GM18526 (cell line): ENCODE data around the gene DNM2.

Source experiments
- POLR2A ChIP-seq: IDR thresholded peaks from 3 replicates; pipeline ENCODE4 v1.6.1; 2011; ENCODE audit not compliant: insufficient read length; ENCODE audit errors: extremely low read depth

Gene DNM2

GRCh38 chr19:10768369-10768768, 50.5 kb downstream of the DNM2 start:
- TF ChIP-seq POLR2A: no peak

DNA sequence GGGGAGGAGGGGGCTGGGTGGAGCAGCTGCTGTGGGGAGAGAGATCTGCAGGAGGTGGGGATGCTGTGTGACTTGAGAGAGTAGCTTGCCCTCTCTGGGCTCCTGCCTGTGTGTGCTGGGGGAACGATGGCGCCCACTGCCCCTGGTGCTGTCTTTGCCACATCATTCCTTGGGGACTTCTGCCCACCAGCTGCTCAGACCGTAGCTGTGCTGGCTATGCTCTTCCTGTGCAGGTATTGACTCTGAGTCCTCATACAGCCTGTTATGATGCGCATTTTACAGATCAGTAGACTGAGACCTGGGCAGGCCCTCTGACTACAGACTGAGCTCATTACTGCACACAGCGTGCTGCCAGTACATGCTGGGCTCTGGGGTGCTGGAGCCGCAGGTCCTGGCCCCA, 51.1 kb downstream of the DNM2 start:
- TF ChIP-seq POLR2A: no peak

GRCh38 chr19:10769533-10770491, 51.9 kb downstream of the DNM2 start:
- TF ChIP-seq POLR2A: no peak

DNA sequence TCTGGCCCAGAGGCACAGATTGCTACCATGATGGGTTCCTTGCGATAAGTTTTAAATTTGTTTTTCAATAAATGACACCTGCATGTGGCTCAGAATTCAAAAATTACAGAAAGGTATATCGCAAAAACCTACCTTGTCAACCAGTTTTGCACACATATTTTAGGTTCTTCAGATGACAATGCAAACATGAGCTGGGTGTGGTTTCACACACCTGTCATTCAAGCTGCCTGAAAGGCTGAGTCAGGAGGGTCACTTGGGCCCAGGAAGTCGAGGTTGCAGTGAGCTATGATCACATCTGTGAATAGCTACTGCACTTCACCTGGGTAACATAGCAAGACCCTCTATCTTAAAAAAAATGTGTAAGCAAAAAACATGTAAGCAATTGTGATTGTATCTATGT, 56.1 kb downstream of the DNM2 start:
- TF ChIP-seq POLR2A: no peak

GRCh38 chr19:10774893-10775292, 57.0 kb downstream of the DNM2 start:
- TF ChIP-seq POLR2A: no peak

GRCh38 chr19:10776900-10777650, 59.2 kb downstream of the DNM2 start:
- TF ChIP-seq POLR2A: no peak

GRCh38 chr19:10780368-10780767, 62.5 kb downstream of the DNM2 start:
- TF ChIP-seq POLR2A: no peak

DNA sequence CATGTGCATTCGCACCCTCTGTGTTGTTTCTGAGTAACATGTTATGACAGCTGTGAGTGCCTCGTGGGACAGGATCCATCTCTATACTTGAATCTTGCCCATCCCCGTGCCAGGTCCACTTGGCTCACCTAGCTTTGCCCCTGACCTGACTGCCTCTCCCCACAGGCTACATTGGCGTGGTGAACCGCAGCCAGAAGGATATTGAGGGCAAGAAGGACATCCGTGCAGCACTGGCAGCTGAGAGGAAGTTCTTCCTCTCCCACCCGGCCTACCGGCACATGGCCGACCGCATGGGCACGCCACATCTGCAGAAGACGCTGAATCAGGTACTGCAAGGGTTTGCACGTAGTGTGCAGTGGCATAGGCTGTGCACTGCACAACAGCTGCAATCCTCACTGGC, 64.9 kb downstream of the DNM2 start:
- TF ChIP-seq POLR2A: no peak

DNA sequence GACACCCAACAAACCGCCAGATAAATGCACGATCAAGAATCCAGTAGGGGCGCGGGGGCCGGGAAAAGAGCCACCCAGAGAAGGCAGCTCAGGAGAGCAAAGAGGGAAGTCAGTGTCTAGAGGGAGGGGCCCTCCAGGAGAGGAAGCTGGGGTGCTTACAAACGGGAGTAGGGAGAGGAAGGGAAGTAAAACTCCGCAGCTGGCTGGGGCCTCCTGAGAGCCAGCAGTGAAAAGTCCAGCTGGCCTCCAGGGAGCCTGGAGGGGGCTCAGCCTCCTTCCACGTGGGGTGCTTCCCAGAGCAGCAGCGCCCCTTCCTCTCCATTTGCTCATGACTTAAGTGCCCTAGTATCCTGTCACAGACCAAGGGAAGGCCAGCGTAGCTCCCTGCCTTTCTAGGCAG, 66.4 kb downstream of the DNM2 start:
- TF ChIP-seq POLR2A: no peak

GRCh38 chr19:10788146-10788545, 70.3 kb downstream of the DNM2 start:
- no peak for TF ChIP-seq POLR2A

DNA sequence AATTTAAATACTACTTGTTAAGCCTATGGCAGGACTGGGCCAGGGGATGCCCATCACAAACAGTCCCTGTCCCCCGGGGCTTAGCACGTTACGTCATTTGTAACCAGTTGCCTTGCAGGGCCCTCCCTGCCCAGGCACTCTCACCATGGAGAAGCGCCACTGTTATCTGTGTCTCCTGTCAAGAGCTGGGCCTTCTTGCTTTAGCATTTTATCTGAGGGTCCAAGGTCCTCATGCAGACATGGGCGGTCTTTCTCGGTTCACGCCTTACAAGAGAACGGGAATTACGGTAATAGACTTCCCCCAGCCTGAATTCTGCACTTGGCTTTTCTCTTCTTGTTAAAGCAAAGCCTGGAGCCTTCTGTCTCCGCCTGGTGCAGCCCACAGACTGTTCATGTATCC, 72.0 kb downstream of the DNM2 start:
- TF ChIP-seq POLR2A: no peak

- no peak for TF ChIP-seq POLR2A
Measured at GRCh38 chr19:10796653-10797052, 78.8 kb downstream of the DNM2 start.

GRCh38 chr19:10797078-10797477, 79.2 kb downstream of the DNM2 start:
- no peak for TF ChIP-seq POLR2A

GRCh38 chr19:10797541-10798256, 79.8 kb downstream of the DNM2 start:
- TF ChIP-seq POLR2A: no peak

GRCh38 chr19:10800488-10800887, 82.6 kb downstream of the DNM2 start:
- no peak for TF ChIP-seq POLR2A
